ENCODE measurements around the gene ALOX15B.

DNA sequence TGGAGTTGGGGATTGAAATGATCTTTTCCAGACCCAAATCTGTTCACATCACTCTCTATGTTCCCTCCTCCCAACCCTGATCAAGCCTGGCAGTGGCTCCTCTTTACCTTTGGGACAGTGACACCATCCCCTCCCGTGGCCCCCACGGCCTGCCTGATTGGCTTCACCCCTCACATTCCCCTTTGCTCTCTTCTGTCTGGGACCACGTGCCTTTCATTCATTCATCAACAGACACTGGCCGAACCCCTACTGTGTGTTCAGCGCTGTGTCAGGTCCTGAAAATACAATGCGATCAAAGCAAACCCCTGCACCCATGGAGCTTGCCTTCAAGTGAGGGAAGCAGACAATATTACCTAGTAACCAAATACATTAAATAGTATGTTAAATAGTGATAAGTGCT, 50.9 kb downstream of the ALOX15B start:
- TF ChIP-seq POLR2A (IDR thresholded peaks at IDR 0.05): no peak
- TF ChIP-seq, protein P1, sequence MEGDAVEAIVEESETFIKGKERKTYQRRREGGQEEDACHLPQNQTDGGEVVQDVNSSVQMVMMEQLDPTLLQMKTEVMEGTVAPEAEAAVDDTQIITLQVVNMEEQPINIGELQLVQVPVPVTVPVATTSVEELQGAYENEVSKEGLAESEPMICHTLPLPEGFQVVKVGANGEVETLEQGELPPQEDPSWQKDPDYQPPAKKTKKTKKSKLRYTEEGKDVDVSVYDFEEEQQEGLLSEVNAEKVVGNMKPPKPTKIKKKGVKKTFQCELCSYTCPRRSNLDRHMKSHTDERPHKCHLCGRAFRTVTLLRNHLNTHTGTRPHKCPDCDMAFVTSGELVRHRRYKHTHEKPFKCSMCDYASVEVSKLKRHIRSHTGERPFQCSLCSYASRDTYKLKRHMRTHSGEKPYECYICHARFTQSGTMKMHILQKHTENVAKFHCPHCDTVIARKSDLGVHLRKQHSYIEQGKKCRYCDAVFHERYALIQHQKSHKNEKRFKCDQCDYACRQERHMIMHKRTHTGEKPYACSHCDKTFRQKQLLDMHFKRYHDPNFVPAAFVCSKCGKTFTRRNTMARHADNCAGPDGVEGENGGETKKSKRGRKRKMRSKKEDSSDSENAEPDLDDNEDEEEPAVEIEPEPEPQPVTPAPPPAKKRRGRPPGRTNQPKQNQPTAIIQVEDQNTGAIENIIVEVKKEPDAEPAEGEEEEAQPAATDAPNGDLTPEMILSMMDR (IDR thresholded peaks at IDR 0.05): no peak
- TF ChIP-seq POLR2AphosphoS5 (IDR thresholded peaks at IDR 0.05): no peak

All from prostate gland (tissue), 2 donors.